ENCODE measurements around the gene GATA3. TPM values are rescaled to one million over a fixed set of nuclear protein-coding genes. Genes with fewer than 3 reads are reported as not detected.

GATA3 gene
- total RNA-seq, 1 donor from 2014 or later: 17.6 TPM

GRCh38 chr10:8044908-8045725 lies 9.4 kb upstream of the GATA3 start:
- FAIRE-seq: no peak
- H3K27ac ChIP-seq (ENCODE audit: low read depth, low read length): no peak overlapping the region
- Mint-ChIP-seq H3K27ac (ENCODE audit: unreplicated experiment) (peak overlapping the region; percentile 69), H3K36me3 (ENCODE audit: low read depth, unreplicated experiment) (no peaks in the 10 kb centered on the region), H3K4me1 (ENCODE audit: low read depth, unreplicated experiment) (peaks cover 2% of the 10 kb centered on the region), H3K27me3 (ENCODE audit: low read depth, unreplicated experiment) (peaks cover 85% of the 10 kb centered on the region), H3K4me3 (ENCODE audit: unreplicated experiment) (peak overlapping the region; percentile 82), H3K9me3 (ENCODE audit: unreplicated experiment) (peaks cover 10% of the 10 kb centered on the region)
- H3K27me3 ChIP-seq (ENCODE audit: insufficient read depth, low read length): peaks cover 97% of the 10 kb centered on the region
- TF ChIP-seq EZH2 (IDR thresholded peaks at IDR 0.05; ENCODE audit: insufficient read depth, low read length) (peak; percentile 64), CTCF (IDR thresholded peaks at IDR 0.05; ENCODE audit: insufficient read depth, low read depth, low read length) (no peak)
- no peak overlapping the region for H3K9ac ChIP-seq (ENCODE audit: low read length)
- H3K79me2 ChIP-seq (ENCODE audit: insufficient read depth, low read length): no peaks in the 10 kb centered on the region
- DNase-seq (ENCODE audit: low read depth): no peak
- no peaks in the 10 kb centered on the region for H3K36me3 ChIP-seq (ENCODE audit: insufficient read depth, low read length)
- peak overlapping the region; percentile 64 for H2AFZ ChIP-seq (ENCODE audit: low read depth, low read length)
- peaks cover 7% of the 10 kb centered on the region for H3K4me1 ChIP-seq (ENCODE audit: insufficient read depth, low read length)
- H3K9me3 ChIP-seq (ENCODE audit: insufficient read depth, low read depth, low read length): no peaks in the 10 kb centered on the region
- H3K4me2 ChIP-seq (ENCODE audit: low read length): peak overlapping the region; percentile 76
- H3K4me3 ChIP-seq (ENCODE audit: insufficient read depth, low read depth, low read length): peak overlapping the region; percentile 11
- H4K20me1 ChIP-seq (ENCODE audit: insufficient read depth, low read length): peaks cover 18% of the 10 kb centered on the region

- peaks cover 2% of the 10 kb centered on the region for H3K4me1 Mint-ChIP-seq (ENCODE audit: low read depth, unreplicated experiment)
- Histone ChIP-seq H3K9ac (ENCODE audit: low read length) (no peak overlapping the region), H3K36me3 (ENCODE audit: insufficient read depth, low read length) (no peaks in the 10 kb centered on the region), H3K79me2 (ENCODE audit: insufficient read depth, low read length) (no peaks in the 10 kb centered on the region), H3K4me3 (ENCODE audit: insufficient read depth, low read depth, low read length) (no peak overlapping the region), H4K20me1 (ENCODE audit: insufficient read depth, low read length) (peaks cover 18% of the 10 kb centered on the region), H3K27ac (ENCODE audit: low read depth, low read length) (no peak overlapping the region), H3K27me3 (ENCODE audit: insufficient read depth, low read length) (peaks cover 96% of the 10 kb centered on the region), H3K4me2 (ENCODE audit: low read length) (peak overlapping the region; percentile 76), H3K4me1 (ENCODE audit: insufficient read depth, low read length) (peaks cover 10% of the 10 kb centered on the region), H2AFZ (ENCODE audit: low read depth, low read length) (no peak overlapping the region), H3K9me3 (ENCODE audit: insufficient read depth, low read depth, low read length) (no peaks in the 10 kb centered on the region)
- peak overlapping the region; percentile 82 for H3K4me3 Mint-ChIP-seq (ENCODE audit: unreplicated experiment)
- no peak for TF ChIP-seq EZH2 (IDR thresholded peaks at IDR 0.05; ENCODE audit: insufficient read depth, low read length)
- TF ChIP-seq CTCF (IDR thresholded peaks at IDR 0.05; ENCODE audit: insufficient read depth, low read depth, low read length): no peak
- DNase-seq (ENCODE audit: low read depth) (no peak), FAIRE-seq (no peak)
- H3K9me3 Mint-ChIP-seq (ENCODE audit: unreplicated experiment): peaks cover 10% of the 10 kb centered on the region
- H3K27ac Mint-ChIP-seq (ENCODE audit: unreplicated experiment): peak overlapping the region; percentile 2
- no peaks in the 10 kb centered on the region for H3K36me3 Mint-ChIP-seq (ENCODE audit: low read depth, unreplicated experiment)
- H3K27me3 Mint-ChIP-seq (ENCODE audit: low read depth, unreplicated experiment): peaks cover 77% of the 10 kb centered on the region
Observed at GRCh38 chr10:8045726-8046494, 8.6 kb upstream of the GATA3 start.
